HUES64 (cell line): ENCODE measurements around the gene TMEM184B.

Source experiments
- H3K27ac ChIP-seq: 2 replicates; pipeline ENCODE4 v1.7.0; 2013; ENCODE audit warnings: low read depth, low read length, inconsistent platforms
- H3K27me3 ChIP-seq: 2 replicates; pipeline ENCODE4 v1.6.1; 2013; ENCODE audit warnings: mild to moderate bottlenecking, low read length; ENCODE audit not compliant: insufficient read depth
- H3K36me3 ChIP-seq: 2 replicates; pipeline ENCODE4 v1.6.1; 2013; ENCODE audit warnings: mild to moderate bottlenecking, low read length; ENCODE audit not compliant: insufficient read depth
- H3K4me1 ChIP-seq: 2 replicates; pipeline ENCODE4 v1.6.1; 2013; ENCODE audit warnings: mild to moderate bottlenecking, low read length, moderate library complexity; ENCODE audit not compliant: insufficient read depth
- H3K4me3 ChIP-seq: 2 replicates; pipeline ENCODE4 v1.5.1; 2013; ENCODE audit warnings: mild to moderate bottlenecking, low read length, moderate library complexity
- H3K9ac ChIP-seq: 2 replicates; pipeline ENCODE4 v1.6.1; 2013; ENCODE audit warnings: mild to moderate bottlenecking, low read depth, low read length
- H3K9me3 ChIP-seq: 2 replicates; pipeline ENCODE4 v1.6.1; 2013; ENCODE audit warnings: low read depth, low read length; ENCODE audit not compliant: insufficient read depth
- WGBS: fragments of 150-250, 120-280 bp; methylation state at CpG from one replicate; pipeline ENCODE4 v1.1.7; 2013; ENCODE audit warnings: missing lambda C conversion rate; 5-methylcytosine and 5-hydroxymethylcytosine counted together

The TMEM184B gene

DNA sequence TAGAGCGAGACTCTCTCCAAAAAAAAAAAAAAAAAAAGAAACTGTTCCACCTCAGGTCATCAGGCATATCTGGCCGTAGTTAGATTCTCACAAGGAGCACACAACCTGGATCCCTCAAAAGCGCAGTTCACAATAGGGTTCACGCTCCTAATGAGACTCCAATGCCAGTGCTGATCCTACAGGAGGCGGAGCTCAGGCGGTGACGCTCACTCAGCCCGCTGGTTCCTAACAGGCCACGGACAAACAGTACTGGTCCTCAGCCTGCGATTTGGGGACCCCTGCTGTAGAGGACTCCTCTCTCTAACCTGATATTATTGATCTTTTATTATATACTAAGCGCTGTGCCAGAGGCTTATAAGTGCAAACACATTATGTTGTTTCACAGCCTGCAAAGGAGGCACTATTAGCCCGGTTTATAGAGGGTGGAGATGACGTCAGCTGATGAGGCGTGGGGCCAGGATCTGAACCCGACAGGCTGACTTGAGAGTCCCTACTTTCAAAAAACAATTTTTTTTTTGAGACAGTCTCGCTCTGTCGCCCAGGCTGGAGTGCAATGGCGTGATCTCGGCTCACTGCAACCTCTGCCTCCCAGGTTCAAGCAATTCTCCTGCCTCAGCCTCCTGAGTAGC is 75.9 kb downstream of the TMEM184B start:
- peaks cover 9% of the 10 kb centered on the region for H3K27me3 ChIP-seq
- H3K36me3 ChIP-seq, result no peaks in the 10 kb centered on the region
- H3K4me3 ChIP-seq, result no peak overlapping the region
- WGBS, result 79% methylated on average over 19 of the region's 19 CpGs
- no peak overlapping the region for H3K9ac ChIP-seq
- no peaks in the 10 kb centered on the region for H3K9me3 ChIP-seq
- no peak overlapping the region for H3K27ac ChIP-seq
- H3K4me1 ChIP-seq, result 0 out of 2 replicates have a peak, but pooled peaks cover 4% of the 10 kb centered on the region

DNA sequence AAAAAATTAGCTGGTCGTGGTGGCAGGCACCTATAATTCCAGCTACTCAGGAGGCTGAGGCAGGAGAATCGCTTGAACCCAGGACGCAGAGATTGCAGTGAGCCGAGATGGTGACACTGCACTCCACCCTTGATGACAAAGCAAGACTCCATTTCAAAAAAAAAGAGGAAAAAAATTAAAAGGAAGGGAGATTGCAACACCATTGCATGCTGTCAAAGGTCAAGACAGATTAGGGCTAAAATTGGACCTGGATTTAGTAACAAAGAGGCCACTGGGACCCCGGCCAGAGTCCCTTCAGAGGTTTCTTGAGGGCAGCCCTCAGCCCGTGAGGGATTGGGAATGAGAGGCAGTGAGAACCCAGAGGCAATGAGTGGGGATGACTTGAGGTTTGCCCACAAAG is 79.2 kb downstream of the TMEM184B start:
- no peak overlapping the region for H3K4me3 ChIP-seq
- no peaks in the 10 kb centered on the region for H3K4me1 ChIP-seq
- H3K27ac ChIP-seq, result no peak overlapping the region
- 90% methylated on average over 6 of the region's 6 CpGs for WGBS
- no peak overlapping the region for H3K9ac ChIP-seq
- no peaks in the 10 kb centered on the region; the same call in 1 of the 2 replicates for H3K27me3 ChIP-seq
- no peaks in the 10 kb centered on the region for H3K36me3 ChIP-seq
- no peaks in the 10 kb centered on the region for H3K9me3 ChIP-seq

GRCh38 chr22:38192475-38192863 is 80.3 kb downstream of the TMEM184B start:
- H3K9ac ChIP-seq, result no peak overlapping the region
- H3K4me1 ChIP-seq, result no peaks in the 10 kb centered on the region
- no peaks in the 10 kb centered on the region; the same call in 1 of the 2 replicates for H3K27me3 ChIP-seq
- H3K36me3 ChIP-seq, result no peaks in the 10 kb centered on the region
- WGBS, result 91% methylated on average over 3 of the region's 3 CpGs
- H3K9me3 ChIP-seq, result no peaks in the 10 kb centered on the region
- no peak overlapping the region for H3K4me3 ChIP-seq
- H3K27ac ChIP-seq, result no peak overlapping the region

DNA sequence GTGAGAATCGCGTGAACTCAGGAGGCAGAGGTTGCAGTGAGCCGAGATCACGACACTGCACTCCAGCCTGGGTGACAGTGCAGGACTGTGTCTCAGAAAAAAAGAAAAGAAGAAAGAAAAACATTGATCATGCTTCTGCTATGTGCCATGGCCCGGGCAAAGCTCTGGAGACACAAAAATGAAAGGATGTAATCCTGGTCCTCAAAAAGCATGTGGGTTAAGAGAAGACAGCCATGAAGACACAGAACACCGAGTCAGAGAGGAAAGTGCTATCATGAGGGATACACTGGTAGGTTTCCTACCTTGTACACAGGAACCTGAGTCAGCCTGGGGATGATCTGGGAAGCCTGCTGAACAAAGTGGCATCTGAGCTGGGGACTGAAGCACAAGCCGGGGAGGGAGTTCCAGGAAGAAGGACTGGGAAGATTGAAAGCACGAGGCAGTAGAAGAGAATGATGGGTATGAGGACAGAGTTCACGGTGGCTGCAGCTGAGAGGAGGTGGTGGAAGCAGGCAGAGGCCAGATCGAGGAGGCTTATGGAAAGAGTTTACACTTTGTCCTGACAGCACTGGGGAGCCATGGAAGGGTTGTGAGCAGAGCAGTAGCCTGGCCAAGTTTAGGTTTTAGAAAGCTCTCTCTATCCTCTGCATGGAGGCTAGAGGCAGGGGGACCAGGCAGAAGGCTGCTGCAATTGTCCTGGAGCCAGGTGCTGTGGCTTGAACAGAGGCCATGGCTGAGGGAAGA is 80.9 kb downstream of the TMEM184B start:
- no peaks in the 10 kb centered on the region for H3K9me3 ChIP-seq
- H3K4me1 ChIP-seq, result no peaks in the 10 kb centered on the region
- WGBS, result 88% methylated on average over 10 of the region's 10 CpGs
- H3K36me3 ChIP-seq, result no peaks in the 10 kb centered on the region
- H3K27ac ChIP-seq, result no peak overlapping the region
- H3K9ac ChIP-seq, result no peak overlapping the region
- H3K4me3 ChIP-seq, result no peak overlapping the region
- H3K27me3 ChIP-seq, result no peaks in the 10 kb centered on the region; the same call in 1 of the 2 replicates

GRCh38 chr22:38191055-38191454 is 81.8 kb downstream of the TMEM184B start:
- Histone ChIP-seq H3K9ac (no peak overlapping the region), H3K4me3 (no peak overlapping the region), H3K4me1 (no peaks in the 10 kb centered on the region), H3K27me3 (no peaks in the 10 kb centered on the region; the same call in 1 of the 2 replicates), H3K36me3 (no peaks in the 10 kb centered on the region), H3K27ac (no peak overlapping the region), H3K9me3 (no peaks in the 10 kb centered on the region)
- WGBS, result 79% methylated on average over 14 of the region's 14 CpGs

GRCh38 chr22:38190581-38190980 is 82.2 kb downstream of the TMEM184B start:
- H3K27me3 ChIP-seq, result no peaks in the 10 kb centered on the region; the same call in 1 of the 2 replicates
- H3K9ac ChIP-seq, result no peak overlapping the region
- H3K4me3 ChIP-seq, result no peak overlapping the region
- no peaks in the 10 kb centered on the region for H3K4me1 ChIP-seq
- H3K9me3 ChIP-seq, result no peaks in the 10 kb centered on the region
- no peaks in the 10 kb centered on the region for H3K36me3 ChIP-seq
- WGBS, result 92% methylated on average over 5 of the region's 6 CpGs
- H3K27ac ChIP-seq, result no peak overlapping the region

DNA sequence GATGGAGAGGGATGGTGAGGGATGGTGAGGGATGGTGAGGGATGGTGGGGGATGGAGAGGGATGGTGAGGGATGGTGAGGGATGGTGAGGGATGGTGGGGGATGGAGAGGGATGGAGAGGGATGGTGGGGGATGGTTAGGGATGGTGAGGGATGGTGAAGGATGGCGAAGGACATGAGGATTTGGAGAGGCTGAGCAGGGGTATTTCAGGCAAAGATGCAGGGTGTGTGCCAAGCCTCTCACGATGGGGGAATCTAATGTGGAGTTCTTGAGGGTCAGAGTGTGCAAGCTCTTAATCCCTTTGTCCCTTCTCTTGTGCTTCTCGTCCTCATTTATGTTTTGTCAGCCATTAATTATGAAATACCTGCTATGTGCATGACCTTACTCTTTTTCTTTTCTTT is 83.7 kb downstream of the TMEM184B start:
- 88% methylated on average over 3 of the region's 3 CpGs for WGBS
- H3K27ac ChIP-seq, result no peak overlapping the region
- no peak overlapping the region for H3K9ac ChIP-seq
- no peaks in the 10 kb centered on the region for H3K4me1 ChIP-seq
- H3K36me3 ChIP-seq, result no peaks in the 10 kb centered on the region
- no peak overlapping the region for H3K4me3 ChIP-seq
- H3K9me3 ChIP-seq, result no peaks in the 10 kb centered on the region
- no peaks in the 10 kb centered on the region; the same call in 1 of the 2 replicates for H3K27me3 ChIP-seq

- H3K27ac ChIP-seq, result no peak overlapping the region
- H3K36me3 ChIP-seq, result no peaks in the 10 kb centered on the region
- WGBS, result 91% methylated on average over 10 of the region's 10 CpGs
- H3K9me3 ChIP-seq, result no peaks in the 10 kb centered on the region
- H3K9ac ChIP-seq, result no peak overlapping the region
- no peak overlapping the region for H3K4me3 ChIP-seq
- no peaks in the 10 kb centered on the region; the same call in 1 of the 2 replicates for H3K27me3 ChIP-seq
- no peaks in the 10 kb centered on the region for H3K4me1 ChIP-seq
These were observed 85.2 kb downstream of the TMEM184B start for GRCh38 chr22:38187413-38188212.

DNA sequence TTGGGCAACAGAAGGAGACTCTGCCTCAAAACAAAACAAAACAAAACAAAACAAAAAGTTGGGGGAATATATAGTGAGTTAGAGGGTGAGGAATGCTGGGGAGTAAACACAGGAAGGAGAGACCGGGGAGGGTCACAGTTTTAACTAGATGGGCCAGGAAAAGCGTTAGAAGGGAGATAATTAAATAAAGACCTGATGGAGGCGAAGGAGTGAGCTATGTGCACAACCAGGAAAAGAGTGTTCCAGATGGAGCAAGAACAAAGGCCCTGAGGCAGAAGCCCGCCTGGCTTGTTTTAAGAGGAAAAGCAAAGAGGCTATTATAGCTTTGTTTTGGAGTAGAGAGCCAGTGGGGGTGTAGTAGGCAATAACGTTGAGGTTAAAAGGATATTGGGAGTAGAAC is 86.4 kb downstream of the TMEM184B start:
- no peaks in the 10 kb centered on the region for H3K9me3 ChIP-seq
- 81% methylated on average over 5 of the region's 5 CpGs for WGBS
- no peak overlapping the region for H3K27ac ChIP-seq
- H3K9ac ChIP-seq, result no peak overlapping the region
- H3K4me1 ChIP-seq, result peaks cover 3% of the 10 kb centered on the region
- no peaks in the 10 kb centered on the region for H3K36me3 ChIP-seq
- no peaks in the 10 kb centered on the region; the same call in 1 of the 2 replicates for H3K27me3 ChIP-seq
- no peak overlapping the region for H3K4me3 ChIP-seq

GRCh38 chr22:38184788-38185187 is 88.0 kb downstream of the TMEM184B start:
- Histone ChIP-seq H3K36me3 (no peaks in the 10 kb centered on the region), H3K9me3 (no peaks in the 10 kb centered on the region), H3K4me3 (no peak overlapping the region), H3K27me3 (no peaks in the 10 kb centered on the region), H3K27ac (no peak overlapping the region), H3K4me1 (peaks cover 14% of the 10 kb centered on the region), H3K9ac (no peak overlapping the region)
- 80% methylated on average over 7 of the region's 7 CpGs for WGBS
